ENCODE measurements around the gene TCF20.

TCF20 gene

DNA sequence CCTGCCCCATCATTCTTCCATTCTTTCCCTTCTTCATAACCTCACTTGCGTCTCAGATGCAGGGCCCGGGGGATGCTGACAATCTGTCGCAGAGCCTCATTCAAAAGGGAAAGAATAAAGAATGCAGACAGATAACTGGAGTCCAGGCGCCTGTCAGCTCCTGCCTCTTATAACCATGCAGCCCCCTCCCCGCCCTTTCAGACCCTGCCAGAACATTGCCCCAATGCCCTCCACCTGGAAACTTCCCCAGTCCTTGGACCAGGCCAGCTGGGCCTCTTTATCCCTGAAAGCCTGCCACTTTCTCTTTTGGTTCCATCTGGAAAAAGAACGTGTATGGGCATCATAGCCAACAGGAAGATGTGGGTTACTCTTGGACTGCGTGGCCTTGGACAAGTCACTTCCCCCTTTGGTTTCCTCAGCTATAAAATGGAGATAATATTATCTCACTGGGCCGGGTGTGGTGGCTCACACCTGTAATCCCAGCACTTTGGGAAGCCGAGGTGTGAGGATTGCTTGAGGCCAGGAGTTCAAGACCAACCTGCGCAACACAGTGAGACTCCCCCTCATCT lies 2.1 kb upstream of the TCF20 start:
- H3K4me1 ChIP-seq (ENCODE audit: control insufficient read depth, insufficient read depth, low read depth, low read length), result peaks cover 12% of the 10 kb centered on the region
- H2BK12ac ChIP-seq (ENCODE audit: low read length in 2 of 2), result no peak overlapping the region
- no peak for DNase-seq
- no peak overlapping the region for H2BK15ac ChIP-seq (ENCODE audit: low read depth, poor library complexity, severe bottlenecking)
- no peak overlapping the region for H4K8ac ChIP-seq (ENCODE audit: low read length)
- no peak overlapping the region for H4K91ac ChIP-seq (ENCODE audit: low read length)
- H3K14ac ChIP-seq (ENCODE audit: low read length in 2 of 2), result no peak overlapping the region
- H3K79me1 ChIP-seq (replicated peaks; ENCODE audit: low read length, poor library complexity, severe bottlenecking), result no peaks in the 10 kb centered on the region
- H3K4me2 ChIP-seq (ENCODE audit: low read length, poor library complexity, severe bottlenecking), result no peak overlapping the region
- no peaks in the 10 kb centered on the region for H3K36me3 ChIP-seq (ENCODE audit: control insufficient read depth in 1 of 2, insufficient read depth in 2 of 2, low read depth in 1 of 2, low read length in 2 of 2)
- H2BK5ac ChIP-seq (ENCODE audit: low read depth, low read length, poor library complexity, severe bottlenecking), result no peak overlapping the region
- H3K27me3 ChIP-seq (ENCODE audit: control insufficient read depth in 1 of 2, insufficient read depth in 1 of 2, low read length in 2 of 2), result peaks cover 0 to 9% of the 10 kb centered on the region in 2 experiments
- no peak overlapping the region for H2AFZ ChIP-seq (ENCODE audit: low read depth, low read length)
- no peak overlapping the region for H3K4ac ChIP-seq (ENCODE audit: low read depth in 1 of 2, low read length in 2 of 2)
- WGBS, result 96% methylated on average over 9 of the region's 10 CpGs
- H3K4me3 ChIP-seq (ENCODE audit: insufficient read depth in 1 of 2, low read depth in 1 of 2, low read length in 2 of 2), result no peak overlapping the region
- H3K9me3 ChIP-seq (ENCODE audit: control insufficient read depth, low read length), result no peaks in the 10 kb centered on the region
- no peak overlapping the region for H3K27ac ChIP-seq (ENCODE audit: low read length, poor library complexity, severe bottlenecking)
- no peak overlapping the region for H2AK5ac ChIP-seq (ENCODE audit: low read length, severe bottlenecking)
- no peak overlapping the region for H3K9ac ChIP-seq (ENCODE audit: low read length)
- H3K18ac ChIP-seq (ENCODE audit: low read depth in 1 of 2, low read length in 2 of 2), result no peak overlapping the region
- no peak overlapping the region for H2BK120ac ChIP-seq (ENCODE audit: low read depth, low read length)
- no peak overlapping the region for H3K23ac ChIP-seq (ENCODE audit: low read length in 2 of 2)

- peaks cover 0 to 9% of the 10 kb centered on the region in 2 experiments for H3K27me3 ChIP-seq (ENCODE audit: control insufficient read depth in 1 of 2, insufficient read depth in 1 of 2, low read length in 2 of 2)
These were observed 1.5 kb upstream of the TCF20 start for GRCh38 chr22:42271906-42272305.

GRCh38 chr22:42271191-42271813 lies 849 bp upstream of the TCF20 start:
- peaks cover 1% of the 10 kb centered on the region for H3K79me1 ChIP-seq (replicated peaks; ENCODE audit: low read length, poor library complexity, severe bottlenecking)
- H3K9ac ChIP-seq (ENCODE audit: low read length), result no peak overlapping the region
- H3K4me2 ChIP-seq (ENCODE audit: low read length, poor library complexity, severe bottlenecking), result no peak overlapping the region
- 87% methylated on average over 20 of the region's 20 CpGs for WGBS
- no peaks in the 10 kb centered on the region for H3K36me3 ChIP-seq (ENCODE audit: control insufficient read depth in 1 of 2, insufficient read depth in 2 of 2, low read depth in 1 of 2, low read length in 2 of 2)
- no peak overlapping the region for H2BK5ac ChIP-seq (ENCODE audit: low read depth, low read length, poor library complexity, severe bottlenecking)
- H2BK120ac ChIP-seq (ENCODE audit: low read depth, low read length), result no peak overlapping the region
- H3K4me1 ChIP-seq (ENCODE audit: control insufficient read depth, insufficient read depth, low read depth, low read length), result peaks cover 12% of the 10 kb centered on the region
- no peak overlapping the region for H2AK5ac ChIP-seq (ENCODE audit: low read length, severe bottlenecking)
- H3K18ac ChIP-seq (ENCODE audit: low read depth in 1 of 2, low read length in 2 of 2), result no peak overlapping the region
- peaks cover 0 to 9% of the 10 kb centered on the region in 2 experiments for H3K27me3 ChIP-seq (ENCODE audit: control insufficient read depth in 1 of 2, insufficient read depth in 1 of 2, low read length in 2 of 2)
- H2BK12ac ChIP-seq (ENCODE audit: low read length in 2 of 2), result no peak overlapping the region
- H4K8ac ChIP-seq (ENCODE audit: low read length), result no peak overlapping the region
- H3K14ac ChIP-seq (ENCODE audit: low read length in 2 of 2), result no peak overlapping the region
- H2BK15ac ChIP-seq (ENCODE audit: low read depth, poor library complexity, severe bottlenecking), result no peak overlapping the region
- no peak overlapping the region for H3K4ac ChIP-seq (ENCODE audit: low read depth in 1 of 2, low read length in 2 of 2)
- no peaks in the 10 kb centered on the region for H3K9me3 ChIP-seq (ENCODE audit: control insufficient read depth, low read length)
- peak overlapping the region in 1 of 2 experiments; percentile 69 for H3K4me3 ChIP-seq (ENCODE audit: insufficient read depth in 1 of 2, low read depth in 1 of 2, low read length in 2 of 2)
- H3K23ac ChIP-seq (ENCODE audit: low read length in 2 of 2), result no peak overlapping the region
- no peak overlapping the region for H2AFZ ChIP-seq (ENCODE audit: low read depth, low read length)
- H4K91ac ChIP-seq (ENCODE audit: low read length), result no peak overlapping the region
- H3K27ac ChIP-seq (ENCODE audit: low read length, poor library complexity, severe bottlenecking), result no peak overlapping the region
- DNase-seq, result no peak

More at GRCh38 chr22:42271906-42272305, 1.5 kb upstream of the TCF20 start:
- no peak overlapping the region for H3K4me2 ChIP-seq (ENCODE audit: low read length, poor library complexity, severe bottlenecking)
- H4K8ac ChIP-seq (ENCODE audit: low read length), result no peak overlapping the region
- H3K4me1 ChIP-seq (ENCODE audit: control insufficient read depth, insufficient read depth, low read depth, low read length), result peaks cover 12% of the 10 kb centered on the region
- H3K27ac ChIP-seq (ENCODE audit: low read length, poor library complexity, severe bottlenecking), result no peak overlapping the region
- H2BK12ac ChIP-seq (ENCODE audit: low read length in 2 of 2), result no peak overlapping the region
- H3K9ac ChIP-seq (ENCODE audit: low read length), result no peak overlapping the region
- H3K18ac ChIP-seq (ENCODE audit: low read depth in 1 of 2, low read length in 2 of 2), result no peak overlapping the region
- H3K23ac ChIP-seq (ENCODE audit: low read length in 2 of 2), result no peak overlapping the region
- H3K36me3 ChIP-seq (ENCODE audit: control insufficient read depth in 1 of 2, insufficient read depth in 2 of 2, low read depth in 1 of 2, low read length in 2 of 2), result no peaks in the 10 kb centered on the region
- H3K4ac ChIP-seq (ENCODE audit: low read depth in 1 of 2, low read length in 2 of 2), result no peak overlapping the region
- no peak overlapping the region for H2BK5ac ChIP-seq (ENCODE audit: low read depth, low read length, poor library complexity, severe bottlenecking)
- no peak overlapping the region for H3K14ac ChIP-seq (ENCODE audit: low read length in 2 of 2)
- H2BK120ac ChIP-seq (ENCODE audit: low read depth, low read length), result no peak overlapping the region
- H3K79me1 ChIP-seq (replicated peaks; ENCODE audit: low read length, poor library complexity, severe bottlenecking), result no peaks in the 10 kb centered on the region
- DNase-seq, result no peak
- H3K9me3 ChIP-seq (ENCODE audit: control insufficient read depth, low read length), result no peaks in the 10 kb centered on the region
- H3K4me3 ChIP-seq (ENCODE audit: insufficient read depth in 1 of 2, low read depth in 1 of 2, low read length in 2 of 2), result no peak overlapping the region
- no peak overlapping the region for H2BK15ac ChIP-seq (ENCODE audit: low read depth, poor library complexity, severe bottlenecking)
- 80% methylated on average over 2 of the region's 2 CpGs for WGBS
- H2AFZ ChIP-seq (ENCODE audit: low read depth, low read length), result no peak overlapping the region
- H2AK5ac ChIP-seq (ENCODE audit: low read length, severe bottlenecking), result no peak overlapping the region
- H4K91ac ChIP-seq (ENCODE audit: low read length), result no peak overlapping the region

GRCh38 chr22:42270176-42270509 lies 310 bp downstream of the TCF20 start:
- Histone ChIP-seq H3K79me1 (replicated peaks; ENCODE audit: low read length, poor library complexity, severe bottlenecking) (peaks cover 3% of the 10 kb centered on the region), H3K18ac (ENCODE audit: low read depth in 1 of 2, low read length in 2 of 2) (peak overlapping the region; percentile 29 to 85), H4K8ac (ENCODE audit: low read length) (no peak overlapping the region), H3K4ac (ENCODE audit: low read depth in 1 of 2, low read length in 2 of 2) (peak overlapping the region; percentile 54 to 81), H3K9ac (ENCODE audit: low read length) (peak overlapping the region; percentile 86), H2BK15ac (ENCODE audit: low read depth, poor library complexity, severe bottlenecking) (peak overlapping the region; percentile 94), H3K27me3 (ENCODE audit: control insufficient read depth in 1 of 2, insufficient read depth in 1 of 2, low read length in 2 of 2) (peaks cover 0 to 4% of the 10 kb centered on the region in 2 experiments), H2AK5ac (ENCODE audit: low read length, severe bottlenecking) (no peak overlapping the region), H3K23ac (ENCODE audit: low read length in 2 of 2) (peak overlapping the region; percentile 74 to 79), H3K4me1 (ENCODE audit: control insufficient read depth, insufficient read depth, low read depth, low read length) (peaks cover 12% of the 10 kb centered on the region), H3K4me3 (ENCODE audit: insufficient read depth in 1 of 2, low read depth in 1 of 2, low read length in 2 of 2) (peak overlapping the region; percentile 73 to 92), H2BK5ac (ENCODE audit: low read depth, low read length, poor library complexity, severe bottlenecking) (no peak overlapping the region), H3K27ac (ENCODE audit: low read length, poor library complexity, severe bottlenecking) (peak overlapping the region; percentile 16), H3K36me3 (ENCODE audit: control insufficient read depth in 1 of 2, insufficient read depth in 2 of 2, low read depth in 1 of 2, low read length in 2 of 2) (no peaks in the 10 kb centered on the region), H3K9me3 (ENCODE audit: control insufficient read depth, low read length) (no peaks in the 10 kb centered on the region), H2BK12ac (ENCODE audit: low read length in 2 of 2) (no peak overlapping the region), H2BK120ac (ENCODE audit: low read depth, low read length) (peak overlapping the region; percentile 68), H4K91ac (ENCODE audit: low read length) (no peak overlapping the region), H3K14ac (ENCODE audit: low read length in 2 of 2) (peak overlapping the region in 1 of 2 experiments; percentile 61), H3K4me2 (ENCODE audit: low read length, poor library complexity, severe bottlenecking) (peak overlapping the region; percentile 91), H2AFZ (ENCODE audit: low read depth, low read length) (peak overlapping the region; percentile 58)
- WGBS, result 0% methylated on average over 11 of the region's 37 CpGs
- DNase-seq, result peak; percentile 25

Data from mesenchymal stem cell (in vitro differentiated cells and primary cell).